SK-N-SH (cell line): ENCODE results near the gene CPED1.
"Not testable (repeated sequence)": the region's sequence is repeated elsewhere in the genome, so short reads cannot be mapped to it uniquely, and the experiment has no call there.

Source experiments
- CHD2 ChIP-seq: fragments of 150-350 bp; IDR thresholded peaks from 2 replicates; pipeline ENCODE4 v1.6.1; 2018; ENCODE audit warnings: low read length; ENCODE audit not compliant: partially characterized antibody
- FOXM1 ChIP-seq: IDR thresholded peaks from 2 replicates; pipeline ENCODE4 v1.4.0; 2012; ENCODE audit warnings: low read depth, mild to moderate bottlenecking
- JUND ChIP-seq: IDR thresholded peaks from 2 replicates; pipeline ENCODE4 v1.4.0; 2012

- not testable (repeated sequence) for TF ChIP-seq CHD2, FOXM1, JUND
Observed at GRCh38 chr7:121252523-121253235, 264.2 kb downstream of the CPED1 start.
